ENCODE results near the gene PELI2.

The PELI2 gene

GRCh38 chr14:56082880-56083279 lies 35.3 kb upstream of the PELI2 start:
- H3K9ac ChIP-seq: no peak overlapping the region

GRCh38 chr14:56085471-56085870 lies 32.7 kb upstream of the PELI2 start:
- no peak overlapping the region for H3K4me3 ChIP-seq (IDR thresholded peaks at IDR 0.05; ENCODE audit: insufficient read depth, low read depth, low read length)
- TF ChIP-seq CTCF (conservative IDR thresholded peaks at IDR 0.05; ENCODE audit: low read depth, low read length): no peak
- no peaks in the 10 kb centered on the region for H3K36me3 ChIP-seq (ENCODE audit: insufficient read depth)
- H4K20me1 ChIP-seq (ENCODE audit: insufficient read depth): no peaks in the 10 kb centered on the region
- H3K79me2 ChIP-seq (ENCODE audit: insufficient read depth, low read depth): no peaks in the 10 kb centered on the region
- no peak overlapping the region for H3K4me2 ChIP-seq
- H3K27ac ChIP-seq: no peak overlapping the region
- no peak overlapping the region for H3K9ac ChIP-seq
- no peaks in the 10 kb centered on the region for H3K27me3 ChIP-seq (ENCODE audit: insufficient read depth, low read depth)
- H2AFZ ChIP-seq (ENCODE audit: low read depth): no peak overlapping the region
- H3K4me1 ChIP-seq (ENCODE audit: low read depth, poor library complexity, severe bottlenecking): no peaks in the 10 kb centered on the region

More at GRCh38 chr14:56082880-56083279, 35.3 kb upstream of the PELI2 start:
- H3K79me2 ChIP-seq (ENCODE audit: insufficient read depth, low read depth): no peaks in the 10 kb centered on the region
- no peak overlapping the region for H3K4me3 ChIP-seq (IDR thresholded peaks at IDR 0.05; ENCODE audit: insufficient read depth, low read depth, low read length)
- no peaks in the 10 kb centered on the region for H3K4me1 ChIP-seq (ENCODE audit: low read depth, poor library complexity, severe bottlenecking)
- no peaks in the 10 kb centered on the region for H3K36me3 ChIP-seq (ENCODE audit: insufficient read depth)
- H3K27me3 ChIP-seq (ENCODE audit: insufficient read depth, low read depth): no peaks in the 10 kb centered on the region
- no peak overlapping the region for H3K4me2 ChIP-seq
- TF ChIP-seq CTCF (conservative IDR thresholded peaks at IDR 0.05; ENCODE audit: low read depth, low read length): no peak
- no peak overlapping the region for H2AFZ ChIP-seq (ENCODE audit: low read depth)
- H4K20me1 ChIP-seq (ENCODE audit: insufficient read depth): no peaks in the 10 kb centered on the region
- no peak overlapping the region for H3K27ac ChIP-seq

DNA sequence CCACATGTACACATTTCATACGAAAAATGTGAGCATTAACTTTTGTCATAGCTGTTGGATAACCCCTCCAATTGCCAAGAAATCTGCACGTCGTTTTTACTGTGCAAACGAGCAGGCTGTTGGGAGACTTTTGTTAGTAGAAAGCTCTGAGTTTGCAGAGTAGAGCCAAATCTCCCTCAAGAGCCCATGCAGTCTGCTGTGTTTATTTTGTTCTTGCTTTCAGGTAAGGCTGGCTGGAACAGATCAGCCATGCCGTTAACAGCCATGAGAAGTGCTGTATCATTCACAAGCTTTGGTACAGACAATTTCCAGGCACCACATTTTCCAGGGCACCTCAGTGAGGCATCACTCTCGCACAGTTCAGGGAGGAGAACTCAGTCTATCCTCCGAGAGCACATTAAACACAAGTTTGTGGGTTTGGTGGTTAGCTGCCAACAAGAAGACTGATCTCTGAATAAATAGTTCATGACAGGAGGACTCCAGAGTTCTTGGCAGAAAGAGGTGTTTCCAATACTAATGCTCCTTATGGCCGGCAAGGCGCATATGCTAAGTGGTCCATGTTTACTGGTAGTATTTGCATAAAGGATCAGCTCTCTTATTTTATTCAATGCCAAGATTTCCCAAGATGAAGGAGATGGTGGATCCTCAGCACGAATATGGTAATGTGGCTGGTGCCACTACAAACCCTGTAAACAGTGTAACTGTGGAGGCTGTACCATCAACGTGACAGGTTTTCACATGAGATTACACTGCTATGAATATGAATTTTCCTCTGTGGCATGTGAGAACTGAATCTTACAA lies 30.3 kb upstream of the PELI2 start:
- Histone ChIP-seq H3K4me3 (IDR thresholded peaks at IDR 0.05; ENCODE audit: insufficient read depth, low read depth, low read length) (no peak overlapping the region), H3K79me2 (ENCODE audit: insufficient read depth, low read depth) (no peaks in the 10 kb centered on the region), H3K27ac (no peak overlapping the region), H3K9ac (no peak overlapping the region), H4K20me1 (ENCODE audit: insufficient read depth) (no peaks in the 10 kb centered on the region), H3K36me3 (ENCODE audit: insufficient read depth) (no peaks in the 10 kb centered on the region), H3K4me2 (no peak overlapping the region), H3K27me3 (ENCODE audit: insufficient read depth, low read depth) (no peaks in the 10 kb centered on the region), H3K4me1 (ENCODE audit: low read depth, poor library complexity, severe bottlenecking) (no peaks in the 10 kb centered on the region), H2AFZ (ENCODE audit: low read depth) (no peak overlapping the region)
- no peak for TF ChIP-seq CTCF (conservative IDR thresholded peaks at IDR 0.05; ENCODE audit: low read depth, low read length)

- Histone ChIP-seq H4K20me1 (ENCODE audit: insufficient read depth) (no peaks in the 10 kb centered on the region), H3K4me1 (ENCODE audit: low read depth, poor library complexity, severe bottlenecking) (no peaks in the 10 kb centered on the region), H3K4me3 (IDR thresholded peaks at IDR 0.05; ENCODE audit: insufficient read depth, low read depth, low read length) (no peak overlapping the region), H2AFZ (ENCODE audit: low read depth) (no peak overlapping the region), H3K9ac (no peak overlapping the region), H3K27ac (no peak overlapping the region), H3K27me3 (ENCODE audit: insufficient read depth, low read depth) (no peaks in the 10 kb centered on the region), H3K79me2 (ENCODE audit: insufficient read depth, low read depth) (no peaks in the 10 kb centered on the region), H3K4me2 (no peak overlapping the region), H3K36me3 (ENCODE audit: insufficient read depth) (no peaks in the 10 kb centered on the region)
- no peak for TF ChIP-seq CTCF (conservative IDR thresholded peaks at IDR 0.05; ENCODE audit: low read depth, low read length)
These were observed 29.3 kb upstream of the PELI2 start for GRCh38 chr14:56088941-56089340.
